GM13977 (cell line): ENCODE data around the gene DEFB121.

Experiments
- DNase-seq: peaks from one replicate; pipeline ENCODE4 v3.0.0; 2012; ENCODE audit warnings: low spot score
- CTCF ChIP-seq: IDR thresholded peaks from 2 replicates; pipeline ENCODE4 v1.5.1; 2012; ENCODE audit warnings: mild to moderate bottlenecking, control low read depth; ENCODE audit not compliant: insufficient read depth; ENCODE audit errors: extremely low read depth, missing control alignments
- in situ Hi-C: fragments of 300-500 bp; cut with MboI; formaldehyde crosslinking; loops from one replicate; pipeline ENCODE4 v1.12.0; 2022; ENCODE audit warnings: low sequenced_read_pairs, low pct_unique_long_range_greater_than_20kb, mixed read lengths, inconsistent platforms; ENCODE audit not compliant: unreplicated experiment

DEFB121 gene

GRCh38 chr20:31406115-31406514, at the start of gene DEFB121:
DEFB121 (minus strand) TSS chr20:31406215; CDS start chr20:31406152, 63 bp downstream.
- no peak for DNase-seq
- no peak for TF ChIP-seq CTCF

GRCh38 chr20:31454361-31454760, 48.3 kb upstream of the DEFB121 start:
- DNase-seq, result no peak
- in situ Hi-C loops, result loop anchor here (10.0 kb wide), 1 partner anchor 50 kb away; no protein-coding TSS in a partner anchor
- TF ChIP-seq CTCF, result no peak

More at GRCh38 chr20:31406115-31406514, at the start of gene DEFB121:
- in situ Hi-C loops, result no loop called here

GRCh38 chr20:31452575-31452974, 46.6 kb upstream of the DEFB121 start:
- TF ChIP-seq CTCF, result no peak
- in situ Hi-C loops, result loop anchor here (10.0 kb wide), 1 partner anchor 52 kb away; no protein-coding TSS in a partner anchor
- no peak for DNase-seq

GRCh38 chr20:31449511-31450414, 43.7 kb upstream of the DEFB121 start:
- in situ Hi-C loops, result loop anchor here (10.0 kb wide), 1 partner anchor 55 kb away; no protein-coding TSS in a partner anchor
- no peak for TF ChIP-seq CTCF
- no peak for DNase-seq

GRCh38 chr20:31446084-31446819, 40.2 kb upstream of the DEFB121 start:
- no peak for DNase-seq
- in situ Hi-C loops, result no loop called here
- TF ChIP-seq CTCF, result no peak

GRCh38 chr20:31440012-31440659, 34.1 kb upstream of the DEFB121 start, which contains the start of gene DEFB123:
DEFB123 (plus strand) TSS chr20:31440632; CDS start chr20:31440699, 67 bp downstream.
- peak; percentile 40 for TF ChIP-seq CTCF
- in situ Hi-C loops, result no loop called here
- no peak for DNase-seq
